ENCODE results near the gene NEUROD1.

Gene NEUROD1

DNA sequence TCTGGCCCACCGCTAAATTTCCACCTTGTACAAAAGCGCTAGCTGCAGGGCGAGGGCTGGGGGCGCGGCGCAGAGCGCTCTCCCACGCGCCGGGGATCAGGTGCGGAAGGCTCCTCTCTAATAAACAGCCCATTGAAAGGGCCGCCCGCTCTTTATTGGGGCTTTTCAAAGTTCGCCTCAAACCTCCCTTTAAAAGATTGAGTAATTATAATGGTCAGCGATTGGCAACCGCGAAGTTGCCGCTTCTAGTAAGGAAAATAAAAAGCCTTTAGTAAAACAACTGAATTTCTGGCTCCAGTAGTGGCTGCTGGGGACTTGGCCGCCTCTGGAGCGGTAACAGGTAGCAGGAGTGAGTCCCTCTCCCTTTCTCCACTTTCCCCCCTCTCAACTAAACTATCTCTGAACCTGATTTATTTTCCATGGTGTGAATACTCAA is 755 bp downstream of the NEUROD1 start:
- no peak for DNase-seq (ENCODE audit: low read depth)

DNA sequence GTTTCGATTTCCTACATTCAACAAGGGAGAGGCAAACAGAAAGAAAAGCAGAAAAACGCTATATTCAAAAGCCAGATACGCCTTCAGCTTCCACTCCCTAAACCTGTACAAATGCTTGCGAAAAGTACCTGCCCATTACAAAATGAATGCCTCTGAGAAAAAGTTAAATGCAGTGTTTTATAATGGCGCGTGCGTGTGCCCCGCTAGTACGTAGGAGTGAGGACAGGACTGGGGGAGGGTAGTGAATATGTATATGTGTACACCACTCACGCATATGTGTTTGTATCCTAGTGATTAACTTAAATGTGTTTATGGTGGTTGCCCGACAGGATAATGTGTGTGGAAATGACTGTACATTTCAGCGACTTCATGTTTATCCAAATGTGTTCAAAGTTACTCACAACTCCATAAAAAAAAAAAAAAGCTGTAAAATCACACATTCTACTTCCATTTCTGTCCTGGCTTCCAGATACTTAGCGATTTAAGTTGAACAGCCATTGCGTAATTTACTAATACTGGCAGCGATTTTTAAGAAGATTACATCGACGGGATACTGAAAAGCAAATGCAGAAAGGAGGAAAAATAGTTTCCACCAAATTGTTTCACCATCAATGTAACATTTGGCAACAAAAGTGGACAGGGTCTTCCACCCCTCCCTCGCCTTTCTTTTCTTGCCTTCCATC is 1.3 kb downstream of the NEUROD1 start:
- DNase-seq (ENCODE audit: low read depth): no peak

DNA sequence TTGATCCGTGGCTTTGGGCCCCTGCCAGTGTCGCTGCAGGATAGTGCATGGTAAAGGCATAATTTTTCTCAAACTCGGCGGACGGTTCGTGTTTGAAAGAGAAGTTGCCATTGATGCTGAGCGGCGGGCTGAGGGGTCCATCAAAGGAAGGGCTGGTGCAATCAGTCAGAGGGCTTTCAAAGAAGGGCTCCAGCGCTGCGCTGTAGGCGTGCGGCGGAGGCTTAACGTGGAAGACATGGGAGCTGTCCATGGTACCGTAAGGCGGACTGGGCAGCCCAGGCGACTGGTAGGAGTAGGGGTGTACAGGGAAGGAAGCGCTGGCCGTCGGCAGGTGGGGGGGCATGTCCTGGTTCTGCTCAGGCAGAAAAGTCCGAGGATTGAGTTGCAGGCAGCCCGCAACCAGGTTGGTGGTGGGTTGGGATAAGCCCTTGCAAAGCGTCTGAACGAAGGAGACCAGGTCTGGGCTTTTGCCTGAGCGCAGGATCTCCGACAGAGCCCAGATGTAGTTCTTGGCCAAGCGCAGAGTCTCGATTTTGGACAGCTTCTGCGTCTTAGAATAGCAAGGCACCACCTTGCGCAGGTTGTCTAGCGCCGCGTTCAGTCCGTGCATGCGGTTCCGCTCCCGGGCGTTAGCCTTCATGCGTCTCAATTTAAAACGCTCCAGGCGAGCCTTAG is 2.3 kb downstream of the NEUROD1 start:
- DNase-seq (ENCODE audit: low read depth): no peak

GRCh38 chr2:181675254-181675653 is 5.1 kb downstream of the NEUROD1 start:
- DNase-seq (ENCODE audit: low read depth): no peak

GRCh38 chr2:181674461-181674860 is 5.9 kb downstream of the NEUROD1 start:
- DNase-seq (ENCODE audit: low read depth): no peak

DNA sequence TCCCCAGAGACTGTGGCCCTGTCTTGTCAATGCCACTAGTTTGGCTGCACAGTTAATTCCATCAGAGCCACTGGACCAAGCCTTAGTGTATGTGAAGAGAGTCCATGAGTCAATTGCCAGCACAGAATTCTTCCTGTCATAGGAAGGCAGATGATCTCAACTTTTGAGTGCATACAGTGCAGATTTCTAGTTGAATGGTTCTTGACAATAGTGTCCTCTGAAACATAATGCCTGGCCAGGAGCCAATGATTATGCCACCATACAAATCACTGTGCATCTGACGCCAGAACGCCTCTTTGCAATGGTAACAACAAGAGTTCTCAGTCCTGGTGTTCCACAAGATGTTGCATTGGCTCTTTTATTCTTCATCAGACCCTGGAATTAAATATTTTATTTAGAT is 7.1 kb downstream of the NEUROD1 start:
- DNase-seq (ENCODE audit: low read depth): no peak

DNA sequence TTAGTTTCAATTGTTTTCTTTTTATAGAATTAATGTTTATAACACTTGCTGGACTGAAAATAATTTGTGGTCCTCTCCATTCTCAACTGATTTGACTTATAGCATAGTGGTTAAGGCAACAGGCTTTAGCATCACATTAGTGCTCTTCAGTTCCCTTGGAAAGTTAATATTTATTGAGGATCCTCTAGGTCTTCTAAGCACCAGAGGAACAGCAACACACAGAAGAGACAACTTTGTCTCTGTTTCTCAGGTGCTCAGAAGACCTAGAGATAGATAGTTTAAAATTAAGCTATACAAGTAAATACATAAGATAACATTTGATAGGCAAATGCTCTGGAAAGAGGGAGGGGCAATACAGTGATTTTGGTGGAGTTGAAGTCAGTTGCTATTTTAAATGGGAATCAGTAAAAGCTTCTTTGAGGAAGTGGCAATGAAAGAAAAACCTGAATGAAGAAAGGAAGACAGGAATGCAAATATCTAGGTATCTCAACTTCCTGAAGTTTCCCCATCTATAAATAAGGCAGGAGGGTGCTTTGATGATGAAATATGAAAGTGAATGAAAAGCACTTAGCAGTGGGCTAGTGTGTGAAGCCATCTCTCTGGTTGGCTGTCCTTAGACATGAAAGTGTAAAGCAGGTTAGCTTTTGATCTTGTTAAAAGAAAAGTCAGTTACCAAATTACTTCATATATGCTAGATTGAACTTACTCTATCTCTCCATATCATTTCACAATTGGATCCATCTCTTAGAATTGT is 7.9 kb downstream of the NEUROD1 start:
- no peak for DNase-seq (ENCODE audit: low read depth)

DNA sequence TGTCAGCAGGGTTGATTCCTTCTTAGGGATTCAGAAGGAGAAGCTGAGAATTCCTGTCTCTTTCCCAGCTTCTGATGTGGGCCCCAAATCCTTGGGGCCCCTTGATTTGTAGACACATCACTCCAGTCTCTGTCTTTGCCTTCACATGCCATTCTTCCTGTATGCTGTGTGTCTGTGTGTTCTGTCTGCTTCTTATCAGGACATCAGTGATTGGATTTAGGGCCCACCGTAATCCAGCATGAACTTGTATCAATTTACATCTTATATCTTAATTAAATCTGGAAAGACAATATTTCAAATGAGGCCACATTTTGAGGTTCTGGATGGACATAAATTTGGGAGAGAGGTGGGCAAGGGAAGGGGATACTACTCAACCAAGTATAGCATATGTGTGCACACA is 9.7 kb downstream of the NEUROD1 start:
- DNase-seq (ENCODE audit: low read depth): no peak

DNA sequence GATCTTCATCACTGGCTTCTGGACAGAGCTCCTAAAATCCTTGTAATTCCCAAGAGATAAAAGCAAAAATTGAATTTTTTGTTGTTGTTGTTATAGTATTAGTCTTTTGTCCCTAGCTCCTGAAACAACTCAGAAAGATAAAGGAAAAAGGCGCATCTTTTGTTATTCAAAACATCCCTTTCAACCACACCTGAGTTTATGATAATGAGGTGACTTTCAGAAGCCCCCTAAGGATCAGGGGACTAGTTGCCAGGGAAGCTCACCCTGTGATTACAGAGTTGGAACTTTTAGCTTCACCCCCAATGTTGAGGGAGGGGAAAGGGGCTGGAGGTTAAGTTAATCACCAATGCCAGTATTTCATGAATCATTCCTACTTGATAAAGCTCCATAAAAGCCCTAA is 13.1 kb downstream of the NEUROD1 start:
- no peak for DNase-seq (ENCODE audit: low read depth)

- DNase-seq (ENCODE audit: low read depth): no peak
Measured at GRCh38 chr2:181662287-181662686, 18.0 kb downstream of the NEUROD1 start.

DNA sequence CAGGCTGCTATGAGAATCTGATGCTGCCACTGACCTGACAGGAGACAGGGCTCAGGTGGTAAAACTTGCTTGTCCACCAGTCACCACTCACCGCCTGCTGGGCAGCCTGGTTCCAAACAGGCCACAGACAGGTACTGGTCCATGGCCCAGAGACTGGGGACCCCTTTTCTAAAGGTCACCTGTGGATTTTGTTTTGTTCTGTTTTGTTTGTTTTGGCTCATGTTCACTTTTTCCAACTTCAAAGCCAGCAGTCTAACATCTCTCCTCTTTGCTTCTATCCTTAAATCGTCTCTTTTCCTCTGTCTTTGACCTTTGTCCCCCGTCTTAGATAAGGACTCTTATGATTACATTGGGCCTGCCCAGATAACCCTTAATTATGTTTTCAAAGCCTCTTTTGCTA is 20.1 kb downstream of the NEUROD1 start:
- DNase-seq (ENCODE audit: low read depth): no peak

DNA sequence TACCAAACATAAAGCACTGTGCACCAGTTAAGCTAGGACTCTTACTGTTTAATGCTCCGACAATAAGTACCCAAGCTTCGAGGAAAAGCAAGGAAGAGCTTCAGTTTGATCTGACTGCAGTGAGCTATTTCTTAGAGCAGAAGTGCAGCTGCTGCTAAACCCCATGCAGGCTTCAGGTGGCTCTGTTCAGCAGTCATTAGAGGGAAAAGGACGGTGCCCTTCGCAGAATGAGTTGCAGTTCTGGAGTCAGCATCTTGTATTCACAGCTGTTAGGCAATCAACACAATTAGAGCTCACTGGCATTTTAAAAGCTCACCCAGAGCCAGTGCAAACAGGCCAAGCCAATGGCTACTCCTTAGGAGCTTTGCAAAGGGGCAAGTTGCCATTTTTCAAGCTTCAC is 21.9 kb downstream of the NEUROD1 start:
- no peak for DNase-seq (ENCODE audit: low read depth)

- no peak for DNase-seq (ENCODE audit: low read depth)
Measured at GRCh38 chr2:181657379-181657778, 22.9 kb downstream of the NEUROD1 start.

DNA sequence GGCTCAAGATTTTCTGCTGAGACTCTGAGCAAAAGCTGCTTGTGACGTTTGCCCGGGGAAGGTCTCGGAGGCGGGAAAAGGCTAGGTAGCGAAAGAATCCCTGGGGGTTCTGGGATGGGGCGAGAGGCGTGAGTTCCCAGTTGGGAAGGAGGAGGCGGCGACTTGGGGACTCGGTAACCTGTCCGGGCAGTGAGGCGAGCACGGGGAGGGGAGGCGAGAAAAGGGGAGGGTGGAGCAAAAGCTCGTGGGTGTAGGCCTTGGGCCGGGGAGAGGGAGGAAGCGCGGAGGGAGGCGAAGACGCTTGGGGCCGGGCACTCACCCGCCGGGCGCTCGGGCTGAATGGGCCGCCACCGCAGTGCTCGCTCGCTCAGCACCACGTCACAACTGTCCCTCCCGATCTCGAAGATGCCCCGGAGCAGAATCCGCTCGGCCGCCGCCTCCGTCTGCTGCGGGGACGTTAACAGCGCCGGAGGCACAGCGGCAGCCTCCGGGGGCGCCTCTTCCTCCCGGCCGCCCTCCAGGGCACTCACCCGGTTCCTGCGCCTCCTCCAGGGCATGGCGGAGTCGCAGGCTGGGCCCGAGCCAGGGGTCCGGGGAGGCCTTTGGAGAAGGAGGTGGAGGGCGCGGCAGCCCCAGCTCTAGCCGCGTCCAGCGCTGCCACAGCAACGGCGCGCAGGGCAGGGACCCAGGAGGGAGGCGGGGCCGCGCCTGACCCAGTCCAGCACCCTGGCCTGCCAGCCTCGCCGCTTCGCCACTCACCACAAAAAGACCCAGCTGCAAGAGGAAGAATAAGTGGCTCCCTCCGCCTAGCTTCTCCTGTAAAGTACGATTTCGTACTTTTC is 23.6 kb downstream of the NEUROD1 start, which contains the start of gene CERKL:
Gene CERKL, minus strand, starts transcription at position 656 of the 842 bp plus-strand sequence. Its CDS starts 99 bp downstream, at position 557.
- no peak for DNase-seq (ENCODE audit: low read depth)

GRCh38 chr2:181655519-181655918 is 24.8 kb downstream of the NEUROD1 start:
- DNase-seq (ENCODE audit: low read depth): no peak

GRCh38 chr2:181649436-181649979 is 30.8 kb downstream of the NEUROD1 start:
- DNase-seq (ENCODE audit: low read depth): no peak

DNA sequence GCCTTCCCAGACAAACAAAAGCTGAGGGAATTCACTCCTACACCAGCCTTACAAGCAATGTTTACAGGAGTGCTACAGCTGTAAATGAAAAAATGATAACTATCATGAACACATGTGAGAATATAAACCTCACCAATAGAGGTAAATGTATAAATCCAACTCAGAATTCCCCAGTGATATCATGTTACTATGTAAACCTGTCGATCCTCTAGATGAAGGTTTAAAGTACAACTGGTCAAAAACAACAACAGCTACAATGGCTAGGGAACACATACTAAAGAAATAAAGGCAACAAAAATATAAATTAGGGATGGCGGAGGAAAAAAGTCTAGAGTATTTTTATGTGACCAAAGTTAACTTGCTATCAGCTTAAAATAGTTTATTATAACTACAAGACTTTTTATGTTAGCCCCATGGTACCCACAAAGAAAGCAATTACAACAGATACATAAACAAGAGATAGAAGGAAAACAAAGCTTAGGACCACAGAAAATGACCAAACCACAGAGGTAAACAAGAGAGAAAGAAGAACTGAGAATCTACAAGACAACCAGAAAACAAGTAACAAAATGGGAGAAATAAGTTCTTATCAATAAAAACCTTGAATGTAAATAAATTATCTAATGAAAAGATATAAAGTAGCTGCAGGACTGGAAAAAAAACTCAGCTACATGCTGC is 31.7 kb downstream of the NEUROD1 start:
- no peak for DNase-seq (ENCODE audit: low read depth)

DNA sequence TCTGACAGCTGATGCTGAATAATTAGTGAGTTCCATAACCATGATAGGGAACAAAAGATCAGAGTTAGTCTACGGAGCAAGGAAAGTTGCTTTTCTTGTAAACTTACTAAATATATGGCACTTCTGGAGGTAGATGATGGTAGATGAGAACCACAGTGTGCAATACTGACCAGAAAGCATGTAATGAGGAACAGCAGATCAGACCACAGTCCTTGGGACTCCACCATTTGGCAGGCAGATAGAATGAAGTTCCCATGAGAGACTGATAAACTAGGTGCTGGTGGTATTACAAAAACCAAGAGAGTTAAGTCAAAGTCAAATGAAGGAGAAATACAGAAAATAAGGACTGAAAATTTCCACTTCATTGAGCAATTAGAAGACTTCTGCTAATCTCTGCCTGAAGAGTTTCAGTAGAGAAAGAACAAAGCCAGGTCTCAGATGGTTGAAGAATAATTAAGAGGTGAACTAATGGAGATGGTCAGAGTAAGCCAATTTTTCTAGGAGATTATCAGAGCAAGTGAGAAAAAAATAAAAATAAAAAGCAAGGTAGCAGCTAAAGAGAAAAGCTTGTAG is 33.8 kb downstream of the NEUROD1 start:
- no peak for DNase-seq (ENCODE audit: low read depth)

GRCh38 chr2:181643151-181643550 is 37.2 kb downstream of the NEUROD1 start:
- DNase-seq (ENCODE audit: low read depth): no peak

DNA sequence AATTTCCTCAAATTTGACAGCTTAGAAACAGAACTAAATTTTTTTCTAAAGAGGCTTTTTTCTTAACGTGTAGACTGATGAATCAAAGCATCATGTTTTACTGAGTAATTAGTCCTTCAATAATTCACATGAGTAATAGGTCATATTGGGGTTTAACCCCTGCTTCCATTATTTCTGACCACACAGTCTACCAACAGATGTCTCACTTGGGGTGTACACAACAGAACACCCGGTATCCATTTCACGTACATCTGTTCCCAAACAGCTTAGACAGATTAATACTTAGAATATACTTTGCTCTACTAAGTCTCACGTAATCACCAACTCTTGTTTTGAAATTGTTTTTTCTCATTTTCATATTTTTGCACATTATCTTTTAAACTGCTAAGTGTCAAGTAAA is 38.2 kb downstream of the NEUROD1 start:
- DNase-seq (ENCODE audit: low read depth): no peak

- DNase-seq (ENCODE audit: low read depth): no peak
Measured at GRCh38 chr2:181639686-181640085, 40.6 kb downstream of the NEUROD1 start.

All from activated T-helper 1 cell treated with Interleukin-2 at 50 U/mL for 16 hours (primary cell).